ENCODE results near the gene POLR3H. TPM values are rescaled to one million over a fixed set of nuclear protein-coding genes. Genes with fewer than 3 reads are reported as not detected.

POLR3H gene
- total RNA-seq, 1 donor from 2014 or later, result 9.7 TPM

DNA sequence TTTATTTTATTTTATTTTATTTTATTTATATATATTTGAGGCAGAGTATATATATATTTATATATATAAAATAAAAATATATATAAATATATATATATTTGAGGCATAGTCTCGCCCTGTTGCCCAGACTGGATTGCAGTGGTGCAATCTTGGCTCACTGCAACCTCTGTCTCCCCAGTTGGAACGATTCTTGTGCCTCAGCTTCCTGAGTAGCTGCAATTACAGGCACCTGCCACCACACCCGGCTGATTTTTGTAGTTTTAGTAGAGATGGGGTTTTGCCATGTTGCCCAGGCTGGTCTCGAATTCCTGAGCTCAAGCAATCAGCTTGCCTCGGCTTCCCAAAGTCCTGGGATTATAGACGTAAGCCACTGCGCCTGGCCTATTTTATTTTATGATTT, 44.0 kb downstream of the POLR3H start:
- DNase-seq (ENCODE audit: low read depth), result no peak

DNA sequence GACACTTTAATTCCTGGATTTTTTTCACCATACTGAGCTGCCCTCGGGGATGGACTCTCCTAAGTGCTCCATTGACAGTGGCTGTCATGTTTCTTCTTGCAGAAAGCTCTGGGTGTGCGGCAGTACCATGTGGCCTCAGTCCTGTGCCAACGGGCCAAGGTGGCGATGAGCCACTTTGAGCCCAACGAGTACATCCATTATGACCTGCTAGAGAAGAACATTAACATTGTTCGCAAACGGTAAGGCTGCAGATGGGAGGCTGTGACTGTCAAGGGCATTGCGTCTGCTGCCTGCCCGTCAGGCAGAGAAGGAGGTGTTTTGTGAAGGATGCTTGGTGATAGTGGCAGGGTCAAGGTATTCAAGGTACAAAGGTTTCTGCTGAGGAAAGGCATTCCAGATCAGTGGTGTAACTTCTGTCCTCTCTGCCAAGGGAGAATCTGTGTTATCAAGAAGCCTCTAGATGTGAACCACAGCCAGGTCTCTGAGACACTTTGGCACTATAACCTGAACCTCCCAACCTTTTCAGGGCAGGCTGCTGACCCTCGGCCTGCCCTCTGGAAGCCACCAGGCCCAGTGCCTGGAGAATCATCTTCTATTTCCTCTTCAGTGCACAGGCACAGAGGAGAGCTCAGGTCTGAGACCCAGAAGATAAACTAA, 44.5 kb downstream of the POLR3H start:
- Histone ChIP-seq H3K27me3 (ENCODE audit: control insufficient read depth, insufficient read depth, low read length) (no peaks in the 10 kb centered on the region), H3K4me3 (ENCODE audit: low read depth, low read length) (no peak overlapping the region), H3K36me3 (ENCODE audit: control insufficient read depth, insufficient read depth, low read length) (no peaks in the 10 kb centered on the region)
- TF ChIP-seq, protein P1, sequence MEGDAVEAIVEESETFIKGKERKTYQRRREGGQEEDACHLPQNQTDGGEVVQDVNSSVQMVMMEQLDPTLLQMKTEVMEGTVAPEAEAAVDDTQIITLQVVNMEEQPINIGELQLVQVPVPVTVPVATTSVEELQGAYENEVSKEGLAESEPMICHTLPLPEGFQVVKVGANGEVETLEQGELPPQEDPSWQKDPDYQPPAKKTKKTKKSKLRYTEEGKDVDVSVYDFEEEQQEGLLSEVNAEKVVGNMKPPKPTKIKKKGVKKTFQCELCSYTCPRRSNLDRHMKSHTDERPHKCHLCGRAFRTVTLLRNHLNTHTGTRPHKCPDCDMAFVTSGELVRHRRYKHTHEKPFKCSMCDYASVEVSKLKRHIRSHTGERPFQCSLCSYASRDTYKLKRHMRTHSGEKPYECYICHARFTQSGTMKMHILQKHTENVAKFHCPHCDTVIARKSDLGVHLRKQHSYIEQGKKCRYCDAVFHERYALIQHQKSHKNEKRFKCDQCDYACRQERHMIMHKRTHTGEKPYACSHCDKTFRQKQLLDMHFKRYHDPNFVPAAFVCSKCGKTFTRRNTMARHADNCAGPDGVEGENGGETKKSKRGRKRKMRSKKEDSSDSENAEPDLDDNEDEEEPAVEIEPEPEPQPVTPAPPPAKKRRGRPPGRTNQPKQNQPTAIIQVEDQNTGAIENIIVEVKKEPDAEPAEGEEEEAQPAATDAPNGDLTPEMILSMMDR (IDR thresholded peaks at IDR 0.05; ENCODE audit: insufficient read depth, low read length, poor library complexity, severe bottlenecking), result no peak
- DNase-seq (ENCODE audit: low read depth), result no peak

More for the DNA sequence above, 44.0 kb downstream of the POLR3H start:
- Histone ChIP-seq H3K36me3 (ENCODE audit: control insufficient read depth, insufficient read depth, low read length) (no peaks in the 10 kb centered on the region), H3K4me3 (ENCODE audit: low read depth, low read length) (no peak overlapping the region), H3K27me3 (ENCODE audit: control insufficient read depth, insufficient read depth, low read length) (no peaks in the 10 kb centered on the region)
- TF ChIP-seq, protein P1 (IDR thresholded peaks at IDR 0.05; ENCODE audit: insufficient read depth, low read length, poor library complexity, severe bottlenecking), result no peak

DNA sequence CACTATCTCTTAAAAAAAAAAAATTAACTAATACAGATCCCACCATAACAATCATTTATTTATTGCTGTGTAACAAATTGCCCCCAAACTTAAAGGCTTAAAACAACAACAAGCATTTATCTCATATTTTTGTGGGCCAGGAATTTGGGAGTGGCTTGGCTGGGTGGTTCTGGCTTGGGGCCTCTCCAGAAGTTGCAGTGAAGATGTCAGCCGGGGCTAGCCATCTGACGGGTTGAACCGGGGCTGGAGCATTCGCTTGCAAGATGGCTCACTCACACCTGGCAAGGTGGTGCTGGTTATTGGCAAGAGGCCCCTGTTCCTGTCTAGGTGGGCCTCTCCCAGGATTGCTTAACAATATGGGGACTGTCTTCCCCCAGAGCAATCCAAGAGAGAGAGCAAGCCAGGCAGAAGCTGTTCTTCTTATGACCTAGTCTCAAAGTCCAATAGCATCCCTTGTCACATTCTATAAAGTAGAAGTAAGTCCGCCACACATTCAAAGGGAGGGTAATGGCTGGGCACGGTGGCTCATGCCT, 45.9 kb downstream of the POLR3H start:
- H3K36me3 ChIP-seq (ENCODE audit: control insufficient read depth, insufficient read depth, low read length), result no peaks in the 10 kb centered on the region
- DNase-seq (ENCODE audit: low read depth), result no peak

DNA sequence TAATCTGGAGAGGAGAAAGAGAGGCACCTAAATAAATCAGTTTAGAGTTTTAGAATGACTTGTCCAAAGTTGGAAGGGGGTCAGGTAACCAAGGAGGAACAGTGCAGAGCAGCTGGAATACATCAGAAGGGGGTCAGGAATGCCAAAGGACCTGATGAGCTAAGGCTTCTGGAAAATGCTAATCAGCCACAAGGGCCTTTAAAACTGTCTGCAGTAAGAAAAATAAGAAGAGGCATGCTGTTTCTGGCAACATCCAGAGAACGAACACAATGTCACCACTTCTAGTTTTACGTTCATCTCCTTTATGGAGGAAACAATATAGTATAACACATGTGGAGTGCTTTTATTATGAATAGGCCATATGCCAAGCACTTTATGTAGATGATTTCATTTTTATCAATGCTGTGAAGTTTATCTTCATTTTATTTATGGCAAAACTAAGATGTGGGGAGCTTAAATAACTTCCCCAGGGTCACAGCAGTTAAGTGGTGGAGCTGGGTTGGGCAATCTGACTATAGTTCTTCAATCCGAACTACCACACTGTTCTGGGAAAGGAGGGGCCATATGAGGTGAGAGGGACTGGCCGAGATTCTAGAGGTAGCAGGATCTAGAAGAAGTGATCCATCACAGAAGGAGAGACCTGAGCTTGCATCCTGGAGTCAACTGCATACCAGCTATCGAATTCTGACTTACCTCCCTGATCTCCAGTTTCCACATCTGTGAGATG, 52.7 kb downstream of the POLR3H start:
- no peak for DNase-seq (ENCODE audit: low read depth)
- Histone ChIP-seq H3K27me3 (ENCODE audit: control insufficient read depth, insufficient read depth, low read length) (no peaks in the 10 kb centered on the region), H3K36me3 (ENCODE audit: control insufficient read depth, insufficient read depth, low read length) (no peaks in the 10 kb centered on the region), H3K4me3 (ENCODE audit: low read depth, low read length) (no peak overlapping the region)
- TF ChIP-seq, protein P1 (IDR thresholded peaks at IDR 0.05; ENCODE audit: insufficient read depth, low read length, poor library complexity, severe bottlenecking), result no peak

More for the DNA sequence above, 45.9 kb downstream of the POLR3H start:
- TF ChIP-seq, protein P1 (IDR thresholded peaks at IDR 0.05; ENCODE audit: insufficient read depth, low read length, poor library complexity, severe bottlenecking), result no peak
- no peak overlapping the region for H3K4me3 ChIP-seq (ENCODE audit: low read depth, low read length)
- no peaks in the 10 kb centered on the region for H3K27me3 ChIP-seq (ENCODE audit: control insufficient read depth, insufficient read depth, low read length)

DNA sequence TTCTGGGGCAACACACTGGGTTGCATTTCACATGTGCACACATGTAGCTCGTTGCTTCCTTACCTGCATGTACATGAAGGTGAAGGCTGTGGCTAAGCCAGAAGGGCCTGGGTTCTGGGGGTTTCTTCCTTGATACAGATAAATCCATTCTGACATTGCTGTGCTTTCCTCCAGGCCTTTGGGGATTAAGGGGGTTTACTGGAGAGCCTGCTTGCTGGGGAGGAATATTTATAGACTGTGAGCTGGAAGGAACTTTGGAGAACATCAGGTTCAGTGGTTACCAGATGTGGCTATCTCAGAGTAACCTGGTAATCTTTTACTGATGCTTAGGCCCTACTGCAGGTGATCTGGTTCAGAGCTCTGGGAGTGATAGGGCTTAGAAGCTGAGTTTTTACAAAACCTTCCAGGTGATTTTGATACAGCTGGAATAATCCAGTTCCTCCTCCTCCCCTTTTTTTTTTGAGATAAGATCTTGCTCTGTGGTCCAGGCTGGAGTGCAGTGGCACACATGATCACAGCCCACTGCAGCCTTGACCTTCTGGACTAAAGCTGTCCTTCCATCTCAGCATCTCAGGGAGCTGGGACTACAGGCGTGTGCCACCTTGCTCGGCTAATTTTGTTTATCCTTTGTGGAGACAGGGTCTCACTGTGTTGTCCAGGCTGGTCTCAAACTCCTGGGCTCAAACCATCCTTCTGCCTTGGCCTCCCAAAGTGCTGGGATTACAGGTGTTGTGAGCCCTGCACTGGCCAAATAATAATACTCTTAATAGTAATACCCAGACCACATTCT, 55.5 kb downstream of the POLR3H start:
- Histone ChIP-seq H3K4me3 (ENCODE audit: low read depth, low read length) (no peak overlapping the region), H3K36me3 (ENCODE audit: control insufficient read depth, insufficient read depth, low read length) (no peaks in the 10 kb centered on the region), H3K27me3 (ENCODE audit: control insufficient read depth, insufficient read depth, low read length) (no peaks in the 10 kb centered on the region)
- TF ChIP-seq, protein P1 (IDR thresholded peaks at IDR 0.05; ENCODE audit: insufficient read depth, low read length, poor library complexity, severe bottlenecking), result no peak
- no peak for DNase-seq (ENCODE audit: low read depth)

Measured in kidney epithelial cell (primary cell).